Heart left ventricle (tissue), 16 donors: ENCODE data around the gene ATXN8OS. TPM values are rescaled to one million over a fixed set of nuclear protein-coding genes. Genes with fewer than 3 reads are reported as not detected.

Source experiments
- ATAC-seq, 4 donors: fragments of 200-7000 bp; cut with Tn5 transposase; one replicate each; pipeline ENCODE4 v1.9.1; 2020 to 2022; ENCODE audit warnings: moderate library complexity in 4 of 4, mild to moderate bottlenecking in 3 of 4, moderate number of reproducible peaks in 1 of 4
- DNase-seq, 5 donors: peaks; one replicate each; pipeline ENCODE4 v3.0.0-alpha.2; 2020
- H3K27ac ChIP-seq, 12 donors: fragments of 200-600 bp; sonication (generic) in 4 of 12; one replicate each; pipeline versions ENCODE4 v1.5.0 to v1.8.0; 2016 to 2022; ENCODE audit warnings: mild to moderate bottlenecking in 2 of 12
- H3K27me3 ChIP-seq, 9 donors: fragments of 200-600 bp; sonication (generic) in 2 of 9; one replicate each; pipeline versions ENCODE4 v1.5.1 to v1.8.0; 2016 to 2022; ENCODE audit warnings: mild to moderate bottlenecking in 3 of 9
- H3K36me3 ChIP-seq, 9 donors: fragments of 200-600 bp; sonication (generic) in 2 of 9; one replicate each; pipeline versions ENCODE4 v1.5.0 to v1.8.0; 2018 to 2022; ENCODE audit warnings: mild to moderate bottlenecking in 2 of 9
- H3K4me1 ChIP-seq, 12 donors: fragments of 200-600 bp; sonication (generic) in 4 of 12; one replicate each; pipeline versions ENCODE4 v1.5.0 to v1.8.0; 2016 to 2022; ENCODE audit warnings: mild to moderate bottlenecking in 3 of 12
- H3K4me3 ChIP-seq, 12 donors: fragments of 200-600 bp; sonication (generic) in 4 of 12; one replicate each; pipeline versions ENCODE4 v1.5.0 to v1.8.0; 2017 to 2022; ENCODE audit warnings: mild to moderate bottlenecking in 9 of 12, moderate library complexity in 4 of 12
- H3K9me3 ChIP-seq, 12 donors: fragments of 200-600 bp; sonication (generic) in 4 of 12; one replicate each; pipeline versions ENCODE4 v1.5.0 to v1.8.0; 2016 to 2022; ENCODE audit warnings: mild to moderate bottlenecking in 1 of 12
- CTCF ChIP-seq, 12 donors: fragments of 200-600 bp; sonication (generic) in 4 of 12; IDR thresholded peaks; one replicate each; pipeline versions ENCODE4 v1.5.0 to v1.8.0; 2018 to 2022; ENCODE audit warnings: antibody characterized with exemption in 12 of 12, mild to moderate bottlenecking in 5 of 12
- POLR2A ChIP-seq, 2 donors: fragments of 450-650 bp; IDR thresholded peaks; one replicate each; pipeline ENCODE4 v1.6.1; 2017; ENCODE audit warnings: antibody characterized with exemption in 2 of 2, mild to moderate bottlenecking in 2 of 2, moderate library complexity in 2 of 2
- whole genome bisulfite sequencing, 4 donors: extraction: QIAGEN DNeasy Blood & Tissue Kit in 2 of 4; methylation state at CpG; one replicate each; pipeline versions ENCODE4 v1.1.5 to v1.1.7; 2013 to 2018; 5-methylcytosine and 5-hydroxymethylcytosine counted together
- intact Hi-C, 10 donors: fragments of 100-400 bp; cut with DNase I; formaldehyde crosslinking; loops; one replicate each; pipeline versions ENCODE4 v1.11.1 to v1.14.2; 2022
- polyA plus RNA-seq, 2 donors: library from polyadenylated mRNA; stranded (reverse); fragments of 200-250 nt; gene quantifications; one replicate each; pipeline ENCODE4 v1.2.3, GENCODE V29; 2013
- total RNA-seq, 9 donors: library from RNA; depleted of rRNA in 2 of 9; stranded (reverse); fragments of >200 nt in 2 of 9; fragmentation: NEBNext Ultra II Directional in 3 of 9; extraction: Animal tissue kit (Norgen Biotek cat#: 25700) in 3 of 9; gene quantifications; one replicate each; pipeline versions ENCODE4 v1.1.0 to v1.2.4, GENCODE V29; 2016 to 2023
- donor health status: ischemic (EF 13 %, LVEDD 7.1; RV severe dilation, severe dysfunction).
- donor health status: healthy with polysubstance abuse.
- donor health status: DM: no; HTN: yes; CAD: no.
- donor health status: DM: no; HTN: no; CAD: no.
- donor health status: ischemic (EF 25% LVEDD 6.9; RV normal size, moderate dysfunction).
- donor health status: ischemic (EF 25% LVEDD 5.7; RV mildly dilated, moderate dysfunction).
- donor health status: healthy.
- donor health status: DM: yes; HTN: yes; CAD: no.
- donor health status: ischemic (EF 35%, LVEDD 5.7; RV mildly dilated, moderate dysfunction).
- donor health status: nonischemic (EF 11% LVEDD 7.7; RV severe dilation, severe dysfunction).
- donor health status: DM: yes; HTN: yes; CAD: no.
- donor health status: PGD.
- donor health status: ischemic (EF 29% LVEDD 5.4; RV normal size, mild dysfunction).
- donor health status: nonischemic (EF 23%, LVEDD 6.1; RV moderate dilation, normal function).

ATXN8OS gene
- total and polyA plus RNA-seq, 11 donors, result not detected

DNA sequence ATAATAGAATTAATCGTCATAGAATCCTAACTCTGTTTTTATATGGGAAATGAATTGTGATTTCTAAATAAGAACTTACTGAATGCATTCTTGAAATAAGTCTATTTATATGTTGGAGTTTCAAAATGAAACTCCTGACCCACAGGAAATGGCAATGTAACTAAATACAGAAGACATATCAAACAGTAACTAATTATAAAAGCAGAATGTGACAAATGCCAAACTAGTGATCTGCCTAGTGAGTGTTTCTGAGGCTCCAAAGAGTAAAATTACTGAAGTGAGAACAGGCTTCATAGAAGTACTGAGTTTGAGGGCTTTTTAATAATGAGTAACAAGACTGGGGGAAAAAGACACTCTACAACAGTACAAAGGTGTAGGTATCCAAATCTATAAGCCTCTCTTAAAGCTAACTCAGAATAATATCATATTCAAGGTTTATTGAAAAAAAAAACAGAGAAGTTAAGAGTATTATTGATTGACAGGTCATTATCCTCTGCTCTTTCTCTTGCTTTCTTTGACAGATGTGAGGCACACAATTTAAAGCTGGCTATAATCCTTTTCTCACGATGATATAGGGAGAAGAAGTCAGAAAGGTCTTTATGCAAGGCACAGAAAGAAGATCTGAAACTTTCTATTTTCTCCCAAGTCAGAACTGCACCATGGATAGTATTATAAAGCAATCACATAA lies 17.4 kb upstream of the ATXN8OS start:
- 46 to 62% (median 51%) methylated on average over 2 of the region's 2 CpGs for whole genome bisulfite sequencing, 4 donors
- H3K4me1 ChIP-seq, result peaks cover 0 to 8% (median 0%) of the 10 kb centered on the region in 12 donors
- no peaks in the 10 kb centered on the region for H3K36me3 ChIP-seq
- no peaks in the 10 kb centered on the region for H3K27me3 ChIP-seq
- ATAC-seq (no peak), DNase-seq (no peak)
- no peak overlapping the region for H3K4me3 ChIP-seq
- H3K27ac ChIP-seq, result peak overlapping the region in 1 of 12 donors; percentile 16
- intact Hi-C loops, result loop anchor here in 1 of 10 donors (10.0 kb wide), 1 partner anchor 225 kb away; no protein-coding TSS in a partner anchor
- H3K9me3 ChIP-seq, result no peaks in the 10 kb centered on the region
- TF ChIP-seq POLR2A (IDR thresholded peaks at IDR 0.05), result no peak
- no peak for TF ChIP-seq CTCF (IDR thresholded peaks at IDR 0.05)

GRCh38 chr13:70098669-70099068 lies 9.0 kb upstream of the ATXN8OS start:
- 40 to 52% (median 43%) methylated on average over 1 of the region's 1 CpG for WGBS, 4 donors
- no peaks in the 10 kb centered on the region for H3K4me1 ChIP-seq

DNA sequence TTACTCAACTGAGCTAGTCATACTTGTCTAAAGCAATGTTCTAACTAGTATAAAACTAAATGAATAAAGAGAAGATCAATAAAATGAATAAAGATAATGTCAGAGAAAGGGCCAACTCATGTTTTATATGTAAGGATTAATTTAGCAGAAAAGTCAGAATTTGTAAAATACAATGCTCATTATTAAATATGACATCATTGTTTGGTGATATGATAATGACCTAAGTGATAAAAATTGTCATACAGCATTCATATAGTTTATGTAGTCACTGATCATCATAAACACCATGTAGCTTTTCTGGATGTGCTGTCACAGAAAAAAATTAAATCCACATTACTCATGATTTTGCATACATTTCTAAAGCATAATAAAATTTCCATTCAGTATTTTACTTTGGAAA lies 3.1 kb upstream of the ATXN8OS start:
- Histone ChIP-seq H3K4me3 (no peak overlapping the region), H3K27me3 (peaks cover 0 to 15% (median 0%) of the 10 kb centered on the region in 9 donors), H3K4me1 (peaks cover 0 to 9% (median 0%) of the 10 kb centered on the region in 12 donors), H3K27ac (no peak overlapping the region), H3K36me3 (no peaks in the 10 kb centered on the region), H3K9me3 (no peaks in the 10 kb centered on the region)
- no peak for DNase-seq
- intact Hi-C loops, result loop anchor here in 1 of 10 donors (5.0 kb wide), 1 partner anchor 203 kb away; no protein-coding TSS in a partner anchor
- TF ChIP-seq CTCF (IDR thresholded peaks at IDR 0.05), result no peak
- TF ChIP-seq POLR2A (IDR thresholded peaks at IDR 0.05), result no peak
- no peak for ATAC-seq

More at GRCh38 chr13:70098669-70099068, 9.0 kb upstream of the ATXN8OS start:
- intact Hi-C loops, result loop anchor here in 1 of 10 donors (10.0 kb wide), 1 partner anchor 216 kb away; no protein-coding TSS in a partner anchor
- Histone ChIP-seq H3K9me3 (no peaks in the 10 kb centered on the region), H3K27ac (no peak overlapping the region), H3K4me3 (no peak overlapping the region), H3K27me3 (no peaks in the 10 kb centered on the region), H3K36me3 (no peaks in the 10 kb centered on the region)
- DNase-seq (no peak), ATAC-seq (no peak)
- TF ChIP-seq POLR2A (IDR thresholded peaks at IDR 0.05) (no peak), CTCF (IDR thresholded peaks at IDR 0.05) (peak in 6 of 12 donors; percentile 13 to 36 (median 25))

- 30 to 37% (median 31%) methylated on average over 9 of the region's 9 CpGs for WGBS, 4 donors
- no peak for TF ChIP-seq POLR2A (IDR thresholded peaks at IDR 0.05)
- Histone ChIP-seq H3K4me3 (no peak overlapping the region), H3K27ac (no peak overlapping the region), H3K4me1 (peaks cover 0 to 9% (median 0%) of the 10 kb centered on the region in 12 donors), H3K27me3 (peaks cover 0 to 15% (median 0%) of the 10 kb centered on the region in 9 donors), H3K9me3 (no peaks in the 10 kb centered on the region), H3K36me3 (no peaks in the 10 kb centered on the region)
- DNase-seq, result no peak
- intact Hi-C loops, result no loop called here
- no peak for ATAC-seq
These were observed 515 bp upstream of the ATXN8OS start for GRCh38 chr13:70107125-70107497.
